Measurements from ENCODE around the gene GPC5. TPM values are rescaled to one million over a fixed set of nuclear protein-coding genes. Genes with fewer than 3 reads are reported as not detected.

GPC5 gene
- total and polyA plus RNA-seq, 2 of the 13 experiments (the other 11 are each of a cell fraction or from before 2014, with no cell fraction given) = 0.02 to 0.07 TPM

GRCh38 chr13:91698308-91698707 lies 299.9 kb downstream of the GPC5 start:
- intact Hi-C loops (cut with micrococcal nuclease; ENCODE audit: unreplicated experiment) (no loop called here), in situ Hi-C loops (cut with HindIII; ENCODE audit: extremely low pct_ligation_motif_present, low pct_unique_long_range_greater_than_20kb) (no loop called here)
- ChIA-PET POLR2A (no interaction called here), CTCF (ENCODE audit: low intra/inter-chr PET ratio, low total read pairs) (no interaction called here)
- no peak overlapping the region for H3K27ac ChIP-seq (ENCODE audit: extremely low read length, insufficient read depth, low read length)
- DNase-seq (ENCODE audit: low spot score) = no peak
- H3K27me3 ChIP-seq (ENCODE audit: control insufficient read depth in 1 of 2, insufficient read depth in 2 of 2, low read length in 2 of 2) = no peaks in the 10 kb centered on the region
- no peak overlapping the region for H2AFZ ChIP-seq (ENCODE audit: low read length)
- 33% methylated on average over 2 of the region's 2 CpGs for WGBS (ENCODE audit: low lambda C conversion rate)
- H3K4me1 ChIP-seq (ENCODE audit: insufficient read depth, low read length) = no peaks in the 10 kb centered on the region
- no peaks in the 10 kb centered on the region for H4K20me1 ChIP-seq (ENCODE audit: insufficient read depth, low read length)
- no peak for FAIRE-seq
- no peaks in the 10 kb centered on the region for H3K36me3 ChIP-seq (replicated peaks in 1 of 2; ENCODE audit: control insufficient read depth in 1 of 2, insufficient read depth in 2 of 2, low read length in 2 of 2)
- no peaks in the 10 kb centered on the region for H3K9me3 ChIP-seq (ENCODE audit: low read length)
- no TSS peak for BruUV-seq (replicated peaks)
- ATAC-seq = no peak
- no peak overlapping the region for H3K9ac ChIP-seq (ENCODE audit: insufficient read depth, low read depth, low read length)
- no peak overlapping the region for H3K4me3 ChIP-seq (replicated peaks in 1 of 3; ENCODE audit: insufficient read depth in 1 of 3, low read depth in 2 of 3, low read length in 3 of 3)
- H3K79me2 ChIP-seq (ENCODE audit: insufficient read depth, low read length) = no peaks in the 10 kb centered on the region
- no peak overlapping the region for H3K4me2 ChIP-seq (ENCODE audit: low read depth, low read length)
- no peak for TF ChIP-seq MXD3 (CRISPR knock-in tag; IDR thresholded peaks at IDR 0.05)
- TF ChIP-seq ZMYM3 (CRISPR knock-in tag; IDR thresholded peaks at IDR 0.05) = no peak
- TF ChIP-seq RNF219 (CRISPR knock-in tag; IDR thresholded peaks at IDR 0.05) = no peak
- no peak for TF ChIP-seq REL (CRISPR knock-in tag; conservative IDR thresholded peaks at IDR 0.05)
- no peak for TF ChIP-seq ZNF362 (CRISPR knock-in tag; IDR thresholded peaks at IDR 0.05; ENCODE audit: borderline replicate concordance)
- no peak for TF ChIP-seq DDIT3 (CRISPR knock-in tag; IDR thresholded peaks at IDR 0.05)
- TF ChIP-seq ZNF207 (IDR thresholded peaks at IDR 0.05; ENCODE audit: borderline replicate concordance) = no peak
- TF ChIP-seq SALL1 (CRISPR knock-in tag; IDR thresholded peaks at IDR 0.05) = no peak
- no peak for TF ChIP-seq ZNF547 (CRISPR knock-in tag; IDR thresholded peaks at IDR 0.05)
- no peak for TF ChIP-seq KLF9 (CRISPR knock-in tag; IDR thresholded peaks at IDR 0.05; ENCODE audit: low read depth)
- no peak for TF ChIP-seq AKNA (CRISPR knock-in tag; IDR thresholded peaks at IDR 0.05; ENCODE audit: borderline replicate concordance)
- TF ChIP-seq POLR2AphosphoS5 (IDR thresholded peaks at IDR 0.05; ENCODE audit: low read depth, low read length) = no peak
- TF ChIP-seq ZFYVE20 (CRISPR knock-in tag; IDR thresholded peaks at IDR 0.05; ENCODE audit: borderline replicate concordance, low read depth) = no peak

Data from HepG2 (cell line).